Measurements from ENCODE around the gene PRKCE.

- TF ChIP-seq POLR2A (IDR thresholded peaks at IDR 0.05) = no peak
- TF ChIP-seq CTCF (IDR thresholded peaks at IDR 0.05) = no peak
Measured at GRCh38 chr2:45857867-45858520, 206.5 kb downstream of the PRKCE start.
